NCI-H1694 treated with DMSO at 0.1 percent for 48 hours (cell line): ENCODE data around the gene DHRSX.
"Not testable (repeated sequence)": the region's sequence is repeated elsewhere in the genome, so short reads cannot be mapped to it uniquely, and the experiment has no call there.

Source experiments
- DNase-seq: peaks from one replicate; lab custom pipeline; 2025; lab: John Stamatoyannopoulos, UW

Gene DHRSX

GRCh38 chrX:2211667-2212066, 289.1 kb downstream of the DHRSX start:
- DNase-seq: not testable (repeated sequence)

- DNase-seq: no peak
Observed at GRCh38 chrX:2193273-2193592, 307.5 kb downstream of the DHRSX start.

- DNase-seq: no peak
Observed at GRCh38 chrX:2192584-2193272, 308.0 kb downstream of the DHRSX start.

GRCh38 chrX:2188840-2189239, 311.9 kb downstream of the DHRSX start:
- no peak for DNase-seq

- DNase-seq: no peak
Observed at GRCh38 chrX:2188330-2188792, 312.4 kb downstream of the DHRSX start.

DNA sequence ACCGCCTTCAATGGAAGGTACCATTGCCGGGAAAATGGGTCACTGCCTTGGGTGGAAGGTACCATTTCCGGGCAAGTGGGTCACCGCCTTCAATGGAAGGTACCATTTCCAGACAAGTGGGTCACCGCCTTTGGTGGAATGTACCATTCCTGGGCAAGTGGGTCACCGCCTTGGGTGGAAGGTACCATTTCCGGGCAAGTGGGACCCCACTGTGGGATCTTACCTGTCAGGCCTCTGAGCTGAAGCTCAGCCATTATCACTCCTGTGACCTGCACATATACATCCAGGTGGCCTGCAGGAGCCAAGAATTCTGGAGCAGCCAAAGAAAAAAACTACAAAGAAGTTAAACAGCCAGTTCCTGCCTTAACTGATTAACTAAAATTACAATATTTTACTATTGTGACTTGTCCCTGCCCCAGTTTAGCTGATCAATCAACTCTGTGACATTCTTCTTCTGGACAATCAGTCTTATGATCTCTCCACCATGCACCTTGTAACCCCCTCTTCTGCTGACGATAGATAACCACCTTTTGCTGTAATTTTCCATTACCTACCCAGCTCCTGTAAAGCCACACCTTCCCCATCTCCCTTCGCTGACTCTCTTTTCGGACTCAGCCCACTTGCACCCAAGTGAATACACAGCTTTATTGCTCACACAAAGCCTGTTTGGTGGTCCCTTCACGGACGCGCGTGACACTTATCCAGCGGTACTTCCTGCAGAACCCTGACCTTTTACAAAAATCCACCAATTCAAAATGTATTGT, 313.2 kb downstream of the DHRSX start:
- DNase-seq: no peak

DNA sequence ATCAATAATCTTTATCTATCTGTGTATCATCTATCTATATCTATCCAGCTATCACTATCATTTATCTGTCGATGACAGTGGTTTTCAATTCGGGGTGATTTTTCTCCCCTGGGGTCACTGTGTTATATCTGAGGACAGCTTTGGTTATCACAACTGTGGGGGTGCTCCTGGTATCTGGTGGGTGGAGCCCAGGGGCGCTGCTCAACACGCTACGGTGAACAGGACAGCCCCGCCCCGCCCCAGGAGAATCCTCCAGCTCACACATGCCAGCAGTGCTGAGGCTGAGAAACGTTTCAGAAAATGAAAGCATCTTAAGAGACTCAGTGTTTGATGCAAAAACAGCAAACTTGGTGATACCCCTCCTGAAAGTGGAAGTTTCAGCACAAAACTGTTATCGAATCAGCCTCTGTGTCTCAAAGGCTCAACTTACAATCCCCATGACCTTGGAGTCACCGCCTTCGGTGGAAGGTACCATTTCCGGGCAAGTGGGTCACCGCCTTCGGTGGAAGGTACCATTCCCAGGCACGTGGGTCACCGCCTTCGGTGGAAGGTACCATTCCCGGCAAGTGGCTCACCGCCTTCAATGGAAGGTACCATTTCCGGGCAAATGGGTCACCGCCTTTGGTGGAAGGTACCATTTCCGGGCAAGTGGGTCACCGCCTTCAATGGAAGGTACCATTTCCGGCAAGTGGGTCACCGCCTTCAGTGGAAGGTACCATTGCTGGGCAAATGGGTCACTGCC, 315.3 kb downstream of the DHRSX start:
- DNase-seq: no peak

- no peak for DNase-seq
Observed at GRCh38 chrX:2184089-2184488, 316.7 kb downstream of the DHRSX start.

DNA sequence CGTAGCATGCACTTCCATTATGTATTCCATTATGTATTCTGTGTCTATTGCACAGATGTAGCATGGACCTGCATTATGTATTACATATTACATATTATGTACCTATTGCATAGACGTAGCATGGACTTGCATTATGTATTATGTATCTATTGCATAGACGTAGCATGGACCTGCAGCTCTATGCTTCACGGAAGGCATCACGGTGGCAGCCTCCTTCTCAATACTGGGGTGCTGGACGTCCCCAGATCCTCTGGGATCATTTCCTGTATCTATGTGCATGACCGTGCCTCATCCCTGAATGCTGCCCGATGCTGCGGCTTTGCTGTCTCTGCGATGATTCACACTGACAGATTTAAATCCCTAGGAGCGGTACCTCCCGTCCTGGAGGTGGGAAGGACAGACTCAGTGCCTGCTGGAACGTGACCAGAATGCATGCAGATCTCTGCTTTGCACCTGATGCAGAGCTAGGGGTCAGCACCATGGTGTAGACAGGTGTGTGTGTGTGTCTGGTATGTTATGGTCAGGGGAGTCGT, 317.5 kb downstream of the DHRSX start:
- no peak for DNase-seq

- DNase-seq: no peak
Observed at GRCh38 chrX:2177541-2177940, 323.2 kb downstream of the DHRSX start.

- DNase-seq: no peak
Observed at GRCh38 chrX:2176733-2177132, 324.0 kb downstream of the DHRSX start.

DNA sequence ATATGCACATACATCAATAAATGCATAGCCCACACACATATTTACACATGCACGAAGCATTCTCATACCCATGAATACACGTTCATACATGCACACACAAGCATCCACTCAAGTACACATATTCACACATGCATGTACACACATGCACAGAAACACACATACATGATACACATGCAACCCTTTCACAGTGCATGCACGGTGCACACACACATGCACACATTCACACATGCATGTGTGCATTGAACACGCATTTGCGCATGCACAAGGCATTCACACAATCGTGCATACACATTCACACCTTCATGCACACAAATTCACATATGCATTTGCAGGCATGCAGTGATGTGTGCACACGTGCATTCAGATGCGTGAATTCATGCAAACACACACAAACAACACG, 324.5 kb downstream of the DHRSX start:
- DNase-seq: no peak

- no peak for DNase-seq
Observed at GRCh38 chrX:2172359-2172758, 328.4 kb downstream of the DHRSX start.
